Breast epithelium (tissue), 4 donors: ENCODE data around the gene CAMK2D. TPM values are rescaled to one million over a fixed set of nuclear protein-coding genes. Genes with fewer than 3 reads are reported as not detected.

ENCODE experiments used
- DNase-seq, 2 donors: peaks; one replicate each; pipeline ENCODE4 v3.0.0-alpha.2; 2019; ENCODE audit warnings: low spot score in 2 of 2
- H3K27ac ChIP-seq, 2 donors: fragments of 200-600 bp; sonication (generic) in 1 of 2; one replicate each; pipeline ENCODE4 v1.5.1; 2016 to 2019; ENCODE audit warnings: mild to moderate bottlenecking in 1 of 2
- H3K27me3 ChIP-seq, 2 donors: fragments of 200-600 bp; sonication (generic) in 1 of 2; one replicate each; pipeline versions ENCODE4 v1.5.1 to v1.6.0; 2017 to 2019; ENCODE audit warnings: control low read depth in 1 of 2, mild to moderate bottlenecking in 1 of 2
- H3K36me3 ChIP-seq: fragments of 200-600 bp; one replicate; pipeline ENCODE4 v1.5.1; 2019
- H3K4me1 ChIP-seq, 2 donors: fragments of 200-600 bp; sonication (generic); one replicate each; pipeline ENCODE4 v1.5.1; 2016 to 2019; ENCODE audit warnings: control low read depth in 1 of 2
- H3K4me3 ChIP-seq, 3 donors: fragments of 200-600 bp; sonication (generic); 1 replicate in 2 of 3; 2 replicates in 1 of 3; pipeline ENCODE4 v1.5.1; 2016 to 2019; ENCODE audit warnings: mild to moderate bottlenecking in 3 of 3, moderate library complexity in 2 of 3
- H3K9me3 ChIP-seq, 2 donors: fragments of 200-600 bp; sonication (generic) in 1 of 2; one replicate each; pipeline ENCODE4 v1.5.1; 2016 to 2019; ENCODE audit warnings: control low read depth in 1 of 2
- POLR2A ChIP-seq: fragments of 450-650 bp; IDR thresholded peaks from one replicate; pipeline ENCODE4 v1.6.1; 2016; ENCODE audit warnings: antibody characterized with exemption, mild to moderate bottlenecking, moderate library complexity
- POLR2AphosphoS5 ChIP-seq, 3 donors: sonication (generic); formaldehyde crosslinking; IDR thresholded peaks; one replicate each; pipeline ENCODE4 v1.6.1; 2017; ENCODE audit warnings: antibody characterized with exemption in 3 of 3
- intact Hi-C: fragments of 100-400 bp; cut with DNase I; formaldehyde crosslinking; loops from one replicate; pipeline ENCODE4 v1.15.1; 2023; ENCODE audit warnings: low total_unique reads
- total RNA-seq, 3 donors: library from RNA; depleted of rRNA; stranded (reverse); fragments of >200 nt; gene quantifications; one replicate each; pipeline ENCODE4 v1.1.0, GENCODE V29; 2016
- TF ChIP-seq, protein P1 (sequence below), 3 donors: fragments of 450-650 bp; IDR thresholded peaks; one replicate each; pipeline ENCODE4 v1.5.1; 2016 to 2017; ENCODE audit warnings: antibody characterized with exemption in 3 of 3, mild to moderate bottlenecking in 3 of 3, moderate library complexity in 3 of 3

CAMK2D gene
- total RNA-seq, 3 donors from 2014 or later = 47.7 to 62.1 (median 57.7) TPM

DNA sequence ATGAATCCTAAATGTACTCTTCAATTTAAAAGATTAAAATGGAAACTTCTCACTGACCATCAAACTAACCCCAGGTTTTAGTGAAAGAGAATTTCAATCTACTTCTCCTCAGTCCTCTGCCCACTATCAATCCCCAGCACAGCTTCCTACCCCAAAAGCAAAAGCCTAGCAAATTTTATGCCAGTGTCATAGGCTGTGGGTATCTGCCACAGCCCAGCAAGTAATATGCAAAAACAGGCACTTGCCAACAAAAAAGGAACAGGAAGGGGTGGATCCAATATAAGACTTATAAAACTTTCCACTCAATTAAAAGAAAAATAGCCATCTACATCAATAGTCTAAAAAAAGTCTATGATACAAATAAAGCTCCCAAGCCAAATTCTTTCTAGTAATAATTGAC lies 22.3 kb downstream of the CAMK2D start:
- Histone ChIP-seq H3K9me3 (no peaks in the 10 kb centered on the region), H3K27ac (no peak overlapping the region), H3K36me3 (no peaks in the 10 kb centered on the region), H3K4me1 (no peaks in the 10 kb centered on the region), H3K27me3 (no peaks in the 10 kb centered on the region), H3K4me3 (no peak overlapping the region)
- intact Hi-C loops = no loop called here
- no peak for DNase-seq
- TF ChIP-seq POLR2A = no peak
- TF ChIP-seq, protein P1, sequence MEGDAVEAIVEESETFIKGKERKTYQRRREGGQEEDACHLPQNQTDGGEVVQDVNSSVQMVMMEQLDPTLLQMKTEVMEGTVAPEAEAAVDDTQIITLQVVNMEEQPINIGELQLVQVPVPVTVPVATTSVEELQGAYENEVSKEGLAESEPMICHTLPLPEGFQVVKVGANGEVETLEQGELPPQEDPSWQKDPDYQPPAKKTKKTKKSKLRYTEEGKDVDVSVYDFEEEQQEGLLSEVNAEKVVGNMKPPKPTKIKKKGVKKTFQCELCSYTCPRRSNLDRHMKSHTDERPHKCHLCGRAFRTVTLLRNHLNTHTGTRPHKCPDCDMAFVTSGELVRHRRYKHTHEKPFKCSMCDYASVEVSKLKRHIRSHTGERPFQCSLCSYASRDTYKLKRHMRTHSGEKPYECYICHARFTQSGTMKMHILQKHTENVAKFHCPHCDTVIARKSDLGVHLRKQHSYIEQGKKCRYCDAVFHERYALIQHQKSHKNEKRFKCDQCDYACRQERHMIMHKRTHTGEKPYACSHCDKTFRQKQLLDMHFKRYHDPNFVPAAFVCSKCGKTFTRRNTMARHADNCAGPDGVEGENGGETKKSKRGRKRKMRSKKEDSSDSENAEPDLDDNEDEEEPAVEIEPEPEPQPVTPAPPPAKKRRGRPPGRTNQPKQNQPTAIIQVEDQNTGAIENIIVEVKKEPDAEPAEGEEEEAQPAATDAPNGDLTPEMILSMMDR (IDR thresholded peaks at IDR 0.05) = no peak

GRCh38 chr4:113738251-113738650 lies 23.3 kb downstream of the CAMK2D start:
- Histone ChIP-seq H3K9me3 (no peaks in the 10 kb centered on the region), H3K36me3 (no peaks in the 10 kb centered on the region), H3K4me3 (no peak overlapping the region), H3K27me3 (no peaks in the 10 kb centered on the region), H3K4me1 (no peaks in the 10 kb centered on the region), H3K27ac (no peak overlapping the region)
- no peak for DNase-seq
- intact Hi-C loops = no loop called here
- TF ChIP-seq POLR2AphosphoS5 (IDR thresholded peaks at IDR 0.05) (no peak), POLR2A (no peak)
- TF ChIP-seq, protein P1 (IDR thresholded peaks at IDR 0.05) = no peak

DNA sequence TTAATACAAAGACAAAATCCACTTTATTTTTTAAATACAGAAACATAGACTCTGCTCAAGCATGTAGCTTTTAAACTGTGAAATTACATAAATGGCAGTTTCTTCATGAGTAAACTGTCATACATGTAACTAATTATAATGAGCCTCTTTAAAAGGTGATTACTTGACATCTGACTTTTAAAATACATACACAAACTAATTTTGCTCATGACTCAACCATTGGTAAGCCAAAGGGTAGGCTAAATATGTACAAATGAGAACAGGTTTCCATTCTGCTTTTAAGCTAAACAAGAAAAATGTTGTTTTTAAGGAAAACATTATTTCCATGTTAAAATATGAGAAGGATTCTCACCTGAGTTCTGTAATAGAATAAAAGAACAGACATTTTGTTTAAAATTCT lies 27.9 kb downstream of the CAMK2D start:
- intact Hi-C loops = no loop called here
- Histone ChIP-seq H3K27me3 (no peaks in the 10 kb centered on the region), H3K4me3 (no peak overlapping the region), H3K36me3 (no peaks in the 10 kb centered on the region), H3K9me3 (no peaks in the 10 kb centered on the region), H3K4me1 (no peaks in the 10 kb centered on the region), H3K27ac (no peak overlapping the region)
- DNase-seq = no peak
- no peak for TF ChIP-seq POLR2AphosphoS5 (IDR thresholded peaks at IDR 0.05)
- no peak for TF ChIP-seq POLR2A
- TF ChIP-seq, protein P1 (IDR thresholded peaks at IDR 0.05) = no peak

DNA sequence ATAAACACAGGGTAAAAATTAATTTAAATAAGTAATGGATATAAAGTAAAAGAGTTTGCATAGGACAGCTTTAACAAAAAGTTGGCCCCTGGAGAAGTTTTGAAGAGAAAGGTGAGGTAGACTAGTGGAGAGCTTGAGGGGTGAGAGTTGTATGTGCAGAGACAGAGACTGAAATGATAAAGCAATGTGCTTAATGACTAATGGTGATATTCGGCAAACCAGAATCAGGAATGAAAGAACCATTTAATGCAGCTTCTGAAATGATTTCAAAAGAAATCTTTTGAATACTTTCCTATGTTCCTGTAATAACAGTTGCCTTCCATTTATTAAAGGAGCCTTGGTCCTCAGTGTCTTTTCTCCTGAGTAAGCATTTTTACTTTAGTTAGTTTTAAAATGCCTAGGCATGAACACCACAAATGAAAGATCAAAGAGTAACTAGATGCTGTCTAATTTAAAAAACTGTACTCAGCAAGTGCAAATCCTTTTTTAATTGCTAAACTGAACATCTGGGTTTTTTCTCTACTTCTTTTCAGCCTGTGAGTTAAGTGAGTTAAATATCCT lies 28.5 kb downstream of the CAMK2D start:
- H3K27ac ChIP-seq = no peak overlapping the region
- no peak for DNase-seq
- intact Hi-C loops = no loop called here
- no peaks in the 10 kb centered on the region for H3K9me3 ChIP-seq
- no peaks in the 10 kb centered on the region for H3K27me3 ChIP-seq
- no peaks in the 10 kb centered on the region for H3K4me1 ChIP-seq
- no peaks in the 10 kb centered on the region for H3K36me3 ChIP-seq
- TF ChIP-seq POLR2AphosphoS5 (IDR thresholded peaks at IDR 0.05) (no peak), POLR2A (no peak)
- TF ChIP-seq, protein P1 (IDR thresholded peaks at IDR 0.05) = no peak
- H3K4me3 ChIP-seq = no peak overlapping the region

DNA sequence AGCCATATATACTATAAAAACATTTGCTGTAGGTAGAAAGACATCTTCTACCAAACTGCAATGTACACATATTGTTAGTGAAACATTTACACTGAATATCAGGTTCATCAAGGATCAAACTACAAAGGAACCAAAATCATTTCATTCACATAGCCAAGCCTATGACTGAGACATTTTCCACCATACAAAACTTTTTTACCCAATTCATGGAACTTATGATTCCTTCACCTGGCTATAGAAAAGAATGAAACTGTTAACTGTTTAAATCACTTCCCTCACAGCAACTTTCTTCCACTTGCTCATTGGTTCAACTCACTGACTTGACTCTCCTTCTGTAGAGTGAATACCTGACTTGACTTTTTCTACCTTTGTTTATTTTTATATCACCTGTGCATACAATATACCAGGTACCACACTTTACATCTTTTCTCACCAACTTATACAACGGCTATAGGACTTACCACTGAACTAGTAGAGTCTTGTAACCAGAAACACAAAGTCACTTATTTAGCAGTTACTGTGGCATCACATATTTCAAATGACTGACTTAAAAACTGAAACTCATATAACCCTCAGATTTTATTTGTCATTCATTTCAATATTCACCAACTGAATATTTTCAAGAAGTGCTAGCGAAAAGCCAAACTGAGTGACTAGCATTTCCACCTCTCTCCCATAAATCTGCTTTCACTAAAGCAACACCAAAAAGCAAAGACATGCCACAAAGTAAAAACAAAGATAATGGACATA lies 30.9 kb downstream of the CAMK2D start:
- intact Hi-C loops = no loop called here
- TF ChIP-seq POLR2A = no peak
- TF ChIP-seq POLR2AphosphoS5 (IDR thresholded peaks at IDR 0.05) = no peak
- TF ChIP-seq, protein P1 (IDR thresholded peaks at IDR 0.05) = no peak
- no peaks in the 10 kb centered on the region for H3K4me1 ChIP-seq
- no peak overlapping the region for H3K27ac ChIP-seq
- H3K4me3 ChIP-seq = no peak overlapping the region
- H3K9me3 ChIP-seq = no peaks in the 10 kb centered on the region
- no peak for DNase-seq
- no peaks in the 10 kb centered on the region for H3K27me3 ChIP-seq
- no peaks in the 10 kb centered on the region for H3K36me3 ChIP-seq
